ENCODE measurements around the gene APH1A.
"Not testable (repeated sequence)": the region's sequence is repeated elsewhere in the genome, so short reads cannot be mapped to it uniquely, and the experiment has no call there.

The APH1A gene

GRCh38 chr1:150269451-150269850, 635 bp upstream of the APH1A start:
- in situ Hi-C loops (cut with MboI; ENCODE audit: low sequenced_read_pairs), result no loop called here

GRCh38 chr1:150268340-150268704, 494 bp downstream of the APH1A start:
- in situ Hi-C loops (cut with MboI; ENCODE audit: low sequenced_read_pairs), result no loop called here

- in situ Hi-C loops (cut with MboI; ENCODE audit: low sequenced_read_pairs), result no loop called here
These were observed 920 bp downstream of the APH1A start for GRCh38 chr1:150267896-150268295.

GRCh38 chr1:150263549-150263948, 5.3 kb downstream of the APH1A start:
- in situ Hi-C loops (cut with MboI; ENCODE audit: low sequenced_read_pairs), result no loop called here

GRCh38 chr1:150262388-150263320, 6.2 kb downstream of the APH1A start:
- in situ Hi-C loops (cut with MboI; ENCODE audit: low sequenced_read_pairs), result no loop called here

- in situ Hi-C loops (cut with MboI; ENCODE audit: low sequenced_read_pairs), result no loop called here
These were observed 7.4 kb downstream of the APH1A start for GRCh38 chr1:150261367-150261766.

GRCh38 chr1:150259758-150260669, 8.8 kb downstream of the APH1A start:
- in situ Hi-C loops (cut with MboI; ENCODE audit: low sequenced_read_pairs), result loop anchor here (10.0 kb wide), 1 partner anchor 295 kb away; no protein-coding TSS in a partner anchor

- in situ Hi-C loops (cut with MboI; ENCODE audit: low sequenced_read_pairs), result loop anchor here (10.0 kb wide), 1 partner anchor 296 kb away; no protein-coding TSS in a partner anchor
These were observed 9.6 kb downstream of the APH1A start for GRCh38 chr1:150259217-150259616.

GRCh38 chr1:150257624-150258585, 10.9 kb downstream of the APH1A start, which contains the start of gene CA14:
CA14 (plus strand) TSS chr1:150257774; CDS start chr1:150258129, 355 bp downstream.
- in situ Hi-C loops (cut with MboI; ENCODE audit: low sequenced_read_pairs), result loop anchor here (10.0 kb wide), 1 partner anchor 297 kb away; no protein-coding TSS in a partner anchor

GRCh38 chr1:150256554-150257341, 12.1 kb downstream of the APH1A start:
- in situ Hi-C loops (cut with MboI; ENCODE audit: low sequenced_read_pairs), result loop anchor here (10.0 kb wide), 1 partner anchor 298 kb away; no protein-coding TSS in a partner anchor

- in situ Hi-C loops (cut with MboI; ENCODE audit: low sequenced_read_pairs), result loop anchor here (10.0 kb wide), 1 partner anchor 299 kb away; no protein-coding TSS in a partner anchor
These were observed 12.6 kb downstream of the APH1A start for GRCh38 chr1:150256198-150256553.

- in situ Hi-C loops (cut with MboI; ENCODE audit: low sequenced_read_pairs), result loop anchor here (10.0 kb wide), 1 partner anchor 305 kb away; no protein-coding TSS in a partner anchor
These were observed 18.9 kb downstream of the APH1A start for GRCh38 chr1:150249936-150250335.

GRCh38 chr1:150243003-150243402, 25.8 kb downstream of the APH1A start:
- in situ Hi-C loops (cut with MboI; ENCODE audit: low sequenced_read_pairs), result no loop called here

GRCh38 chr1:150237746-150238145, 31.1 kb downstream of the APH1A start:
- in situ Hi-C loops (cut with MboI; ENCODE audit: low sequenced_read_pairs), result no loop called here

- in situ Hi-C loops (cut with MboI; ENCODE audit: low sequenced_read_pairs), result not testable (repeated sequence)
These were observed 31.6 kb downstream of the APH1A start for GRCh38 chr1:150237176-150237575.

- in situ Hi-C loops (cut with MboI; ENCODE audit: low sequenced_read_pairs), result no loop called here
These were observed 32.2 kb downstream of the APH1A start for GRCh38 chr1:150236614-150237100.

- in situ Hi-C loops (cut with MboI; ENCODE audit: low sequenced_read_pairs), result no loop called here
These were observed 32.8 kb downstream of the APH1A start, which contains the start of gene ANP32E for GRCh38 chr1:150235852-150236613. ANP32E (minus strand) TSS chr1:150236112; CDS start chr1:150235786, 326 bp downstream.

GRCh38 chr1:150235294-150235851, 33.4 kb downstream of the APH1A start:
- in situ Hi-C loops (cut with MboI; ENCODE audit: low sequenced_read_pairs), result no loop called here
